Stimulated activated CD4-positive, alpha-beta T cell treated with anti-CD3 and anti-CD28 coated beads, Interleukin-4, amount 100 ng/mL, for 48 hours (primary cell): ENCODE data around the gene BABAM2.
"Not testable (repeated sequence)": the region's sequence is repeated elsewhere in the genome, so short reads cannot be mapped to it uniquely, and the experiment has no call there.

Experiments
- DNase-seq, 2 donors: peaks; one replicate each; pipeline ENCODE4 v3.0.0-alpha.2; 2020; ENCODE audit warnings: low read depth in 2 of 2

BABAM2 gene

GRCh38 chr2:28248511-28248910 lies 358.0 kb downstream of the BABAM2 start:
- DNase-seq = no peak

GRCh38 chr2:28250006-28250405 lies 359.5 kb downstream of the BABAM2 start:
- no peak for DNase-seq

GRCh38 chr2:28251337-28251736 lies 360.8 kb downstream of the BABAM2 start:
- DNase-seq = peak in 1 of 2 donors; percentile 11

GRCh38 chr2:28252311-28252710 lies 361.8 kb downstream of the BABAM2 start:
- DNase-seq = peak in 1 of 2 donors; percentile 19

- DNase-seq = no peak
These were observed 363.0 kb downstream of the BABAM2 start for GRCh38 chr2:28253543-28253942.

- not testable (repeated sequence) for DNase-seq
These were observed 364.7 kb downstream of the BABAM2 start for GRCh38 chr2:28255231-28255630.

- no peak for DNase-seq
These were observed 366.7 kb downstream of the BABAM2 start for GRCh38 chr2:28257182-28257581.

- DNase-seq = not testable (repeated sequence)
These were observed 368.7 kb downstream of the BABAM2 start for GRCh38 chr2:28259226-28259625.

GRCh38 chr2:28263690-28264089 lies 373.2 kb downstream of the BABAM2 start:
- no peak for DNase-seq

- no peak for DNase-seq
These were observed 376.8 kb downstream of the BABAM2 start for GRCh38 chr2:28267282-28267681.

- no peak for DNase-seq
These were observed 377.9 kb downstream of the BABAM2 start for GRCh38 chr2:28268386-28268785.

GRCh38 chr2:28269019-28269784 lies 378.7 kb downstream of the BABAM2 start:
- no peak for DNase-seq

GRCh38 chr2:28270456-28271152 lies 380.1 kb downstream of the BABAM2 start:
- no peak for DNase-seq

- no peak for DNase-seq
These were observed 380.8 kb downstream of the BABAM2 start for GRCh38 chr2:28271231-28271918.

- no peak for DNase-seq
These were observed 381.4 kb downstream of the BABAM2 start for GRCh38 chr2:28271919-28272250.

GRCh38 chr2:28273751-28274150 lies 383.2 kb downstream of the BABAM2 start:
- DNase-seq = no peak

- DNase-seq = no peak
These were observed 384.6 kb downstream of the BABAM2 start for GRCh38 chr2:28274911-28275685.

- peak in 1 of 2 donors; percentile 9 for DNase-seq
These were observed 385.6 kb downstream of the BABAM2 start for GRCh38 chr2:28276076-28276618.

GRCh38 chr2:28276807-28277206 lies 386.3 kb downstream of the BABAM2 start:
- no peak for DNase-seq

GRCh38 chr2:28277466-28277865 lies 386.9 kb downstream of the BABAM2 start:
- DNase-seq = no peak

- DNase-seq = no peak
These were observed 388.8 kb downstream of the BABAM2 start for GRCh38 chr2:28279371-28279770.

- no peak for DNase-seq
These were observed 390.1 kb downstream of the BABAM2 start for GRCh38 chr2:28280619-28281018.
